AG08395 (cell line): ENCODE measurements around the gene KRTAP2-4.
"Not testable (repeated sequence)": the region's sequence is repeated elsewhere in the genome, so short reads cannot be mapped to it uniquely, and the experiment has no call there.

Experiments used
- DNase-seq: peaks from one replicate; pipeline ENCODE4 v3.0.0; 2012; ENCODE audit warnings: mixed read lengths, low spot score

KRTAP2-4 gene

DNA sequence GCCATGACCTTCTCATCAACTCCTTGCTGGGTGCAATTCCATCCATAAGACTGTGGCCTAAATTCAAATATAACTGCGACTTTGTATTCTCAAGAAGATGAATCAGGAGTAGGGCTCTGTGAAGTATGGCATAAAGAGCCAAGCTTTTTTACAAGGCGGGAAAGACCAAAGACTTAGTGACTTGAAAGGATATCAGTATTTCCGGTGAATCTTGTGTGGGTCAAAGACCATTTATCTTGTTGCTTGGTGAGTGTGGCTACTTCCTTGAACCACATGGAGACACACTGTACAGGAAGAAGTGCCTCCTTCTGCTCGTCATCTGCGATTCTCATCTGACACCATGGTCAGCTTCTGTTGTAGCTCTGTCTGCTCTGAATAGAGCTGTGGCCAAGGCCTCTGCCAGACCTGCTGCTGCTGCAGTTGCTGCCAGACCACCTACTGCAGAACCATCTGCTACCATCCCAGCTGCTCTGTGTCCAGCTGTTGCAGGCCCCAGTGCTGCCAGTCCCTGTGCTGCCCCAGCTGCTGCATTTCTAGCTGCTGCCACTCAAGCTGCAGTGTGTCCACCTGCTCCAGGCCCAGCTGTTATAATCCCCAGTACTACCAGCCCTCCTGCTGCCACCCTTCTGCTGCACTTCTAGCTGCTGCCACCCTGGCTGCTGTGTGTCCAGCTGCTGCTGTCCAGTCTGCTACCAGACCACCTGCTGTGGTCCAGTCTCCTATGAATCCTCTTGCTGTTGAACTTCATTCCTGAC lies 6.1 kb upstream of the KRTAP2-4 start:
- no peak for DNase-seq

DNA sequence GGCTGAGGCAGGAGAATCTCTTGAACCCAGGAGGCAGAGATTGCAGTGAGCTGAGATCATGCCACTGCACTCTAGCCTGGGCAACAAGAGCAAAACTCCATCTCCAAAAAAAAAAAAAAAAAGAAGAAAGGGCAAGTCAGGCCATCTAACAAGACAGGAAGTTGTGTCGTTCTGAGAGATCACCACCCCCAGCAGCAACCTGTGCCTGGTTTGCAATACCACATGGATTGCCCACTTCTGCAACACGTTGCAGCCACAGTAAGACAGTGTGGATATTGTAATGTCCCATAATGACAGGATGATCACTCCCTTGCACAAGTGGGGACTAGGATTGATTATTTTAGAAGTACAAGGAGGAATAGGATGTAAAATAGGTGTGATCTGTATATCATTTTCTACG lies 3.4 kb upstream of the KRTAP2-4 start:
- no peak for DNase-seq

DNA sequence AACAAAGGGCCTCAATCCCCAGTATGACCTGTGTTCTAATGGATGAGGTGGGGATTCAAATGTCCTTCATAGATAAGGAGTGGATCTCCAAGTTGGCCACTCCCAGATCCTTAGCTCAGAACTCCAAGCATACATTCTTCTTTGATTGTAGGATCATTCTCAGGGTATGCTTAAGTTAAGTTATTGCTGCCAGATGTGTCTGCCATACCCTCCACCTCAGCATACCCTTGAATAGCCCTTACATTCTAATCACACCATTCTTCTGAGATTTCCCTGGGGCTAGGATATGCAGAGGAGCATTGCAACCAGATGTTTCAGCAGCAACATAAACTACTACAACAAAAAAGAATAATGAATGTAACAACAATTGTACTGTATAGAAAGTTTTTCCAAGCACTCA lies 1.6 kb upstream of the KRTAP2-4 start:
- no peak for DNase-seq

GRCh38 chr17:41065016-41065689 lies 526 bp downstream of the KRTAP2-4 start:
- not testable (repeated sequence) for DNase-seq

- DNase-seq, result no peak
Measured at GRCh38 chr17:41064301-41064700, 1.4 kb downstream of the KRTAP2-4 start.

DNA sequence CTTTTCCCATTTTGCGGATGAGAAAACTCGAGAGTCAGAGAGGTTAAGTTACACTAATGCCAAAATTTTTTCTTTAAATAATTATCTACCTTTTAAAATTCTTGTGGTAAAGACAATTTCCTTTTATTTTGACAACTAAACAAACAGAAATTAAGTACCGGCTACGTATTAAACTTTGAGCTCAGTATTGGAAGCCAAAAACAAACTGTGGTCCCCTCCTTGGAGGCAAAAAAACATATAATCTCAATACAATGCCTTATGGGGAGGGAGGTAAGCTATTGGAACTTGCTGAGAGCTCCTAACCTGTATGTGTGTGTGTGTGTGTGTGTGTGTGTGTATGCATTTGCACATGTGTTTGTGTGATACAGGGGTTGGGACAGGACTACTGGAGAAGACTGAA lies 2.2 kb downstream of the KRTAP2-4 start:
- DNase-seq, result no peak

DNA sequence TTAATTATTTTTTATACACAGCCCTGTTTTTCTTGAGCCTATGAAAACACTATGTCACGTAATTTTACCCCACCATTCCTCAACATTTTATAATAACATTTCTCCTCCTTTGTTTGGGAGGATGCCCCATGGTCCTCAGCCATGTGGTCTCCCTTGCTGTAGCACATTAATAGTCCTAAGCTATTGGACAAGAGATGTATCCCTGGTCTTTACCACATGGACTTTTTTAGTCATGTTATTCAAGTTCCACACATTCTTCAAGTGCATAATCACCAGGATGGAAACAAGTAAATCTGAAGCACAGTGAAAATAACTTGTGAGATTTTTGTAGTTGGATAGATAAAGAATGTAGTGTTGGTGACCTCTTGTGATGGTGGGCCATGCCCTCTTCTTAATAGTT lies 3.7 kb downstream of the KRTAP2-4 start:
- DNase-seq, result peak; percentile 81

DNA sequence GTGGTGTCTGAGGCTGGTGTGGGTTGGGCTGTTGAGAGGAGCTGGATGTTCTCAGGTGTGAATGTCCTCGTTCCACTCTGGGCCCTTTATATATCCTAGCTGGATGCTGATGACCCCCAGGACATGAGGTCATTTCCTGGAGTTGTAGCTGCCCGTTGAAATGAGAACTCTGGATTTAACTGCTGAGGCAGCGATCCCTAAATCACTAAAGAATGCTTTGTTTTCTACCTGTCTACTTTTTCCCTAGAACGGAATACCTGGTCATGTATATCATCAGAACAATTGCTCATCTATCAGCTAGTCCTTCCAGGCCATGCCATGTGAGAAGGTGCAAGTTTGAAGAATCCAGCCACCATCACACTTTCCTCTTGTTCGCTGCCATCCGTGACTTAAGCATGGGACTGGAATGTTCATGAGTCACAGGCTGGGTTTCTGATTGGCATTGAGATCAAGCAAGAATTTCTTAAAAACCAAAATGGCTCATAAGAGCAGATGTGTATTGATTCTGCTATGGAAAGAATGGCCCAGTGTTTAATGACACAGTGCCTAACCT lies 5.6 kb downstream of the KRTAP2-4 start, which contains the start of gene KRTAP2-3:
TSS of gene KRTAP2-3 (minus strand) at position 63 of the 553 bp plus-strand sequence. CDS start 64 bp downstream, outside the sequence.
- DNase-seq, result peak; percentile 75

- peak; percentile 68 for DNase-seq
Measured at GRCh38 chr17:41059276-41060051, 6.2 kb downstream of the KRTAP2-4 start.

- DNase-seq, result no peak
Measured at GRCh38 chr17:41058741-41059140, 6.9 kb downstream of the KRTAP2-4 start.

DNA sequence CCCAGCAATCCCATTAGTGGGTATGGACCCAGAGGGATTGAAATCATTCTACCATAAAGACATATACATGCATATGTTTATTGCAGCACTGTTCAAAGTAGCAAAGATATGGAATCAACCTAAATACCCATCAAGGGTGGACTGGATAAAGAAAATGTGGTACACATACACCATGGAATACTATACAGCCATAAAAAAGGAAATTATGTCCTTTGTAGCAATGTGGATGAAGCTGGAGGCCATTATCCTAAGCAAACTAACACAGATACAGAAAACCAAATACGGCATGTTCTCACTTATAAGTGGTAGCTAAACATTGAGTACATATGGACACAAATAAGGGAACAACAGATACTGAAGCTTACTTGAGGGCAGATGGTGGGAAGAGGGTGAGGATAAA lies 8.1 kb downstream of the KRTAP2-4 start:
- DNase-seq, result no peak

DNA sequence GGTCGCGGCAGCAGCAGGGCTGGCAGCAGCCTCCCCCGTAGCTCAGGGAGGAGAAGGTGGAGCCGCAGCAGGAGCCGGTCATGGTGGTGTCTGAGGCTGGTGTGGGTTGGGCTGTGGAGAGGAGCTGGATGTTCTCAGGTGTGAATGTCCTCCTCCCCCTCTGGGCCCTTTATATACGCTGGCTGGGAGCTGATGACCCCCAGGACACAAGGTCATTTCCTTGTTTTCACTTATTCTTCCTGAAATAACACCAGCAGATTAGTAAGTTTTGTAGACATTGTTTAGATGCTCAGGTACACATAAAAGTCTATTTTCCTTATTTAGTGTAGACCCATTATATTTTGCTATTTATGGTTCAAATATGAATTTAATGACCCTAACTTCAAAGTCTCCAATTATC lies 10.5 kb downstream of the KRTAP2-4 start, which contains the start of gene KRTAP2-2:
TSS of gene KRTAP2-2 (minus strand) at position 101 of the 400 bp plus-strand sequence. CDS start at position 82, 19 bp downstream.
- not testable (repeated sequence) for DNase-seq

GRCh38 chr17:41054556-41054955 lies 11.1 kb downstream of the KRTAP2-4 start:
- not testable (repeated sequence) for DNase-seq

- no peak for DNase-seq
Measured at GRCh38 chr17:41054025-41054424, 11.7 kb downstream of the KRTAP2-4 start.

- no peak for DNase-seq
Measured at GRCh38 chr17:41052566-41052965, 13.1 kb downstream of the KRTAP2-4 start.

GRCh38 chr17:41049110-41049509 lies 16.6 kb downstream of the KRTAP2-4 start:
- DNase-seq, result peak; percentile 69

DNA sequence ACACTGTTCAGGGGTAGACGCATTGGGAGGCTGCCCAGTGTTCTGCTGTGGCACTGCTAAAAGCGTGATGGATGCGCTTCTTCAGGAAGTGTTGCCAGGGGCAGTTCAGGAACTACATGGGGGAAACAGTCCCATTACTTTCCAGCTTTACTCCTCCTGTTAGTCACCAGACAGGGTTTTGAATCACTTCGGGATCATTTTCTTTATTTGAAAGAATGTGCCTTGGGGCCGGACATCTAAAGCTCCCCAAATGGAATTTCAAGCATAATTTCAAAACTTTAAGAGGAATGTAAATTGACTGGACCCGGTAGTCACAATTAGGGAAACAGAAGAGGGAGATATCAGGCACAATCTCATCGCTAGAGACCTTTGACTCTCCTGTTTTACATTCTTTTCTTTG lies 17.2 kb downstream of the KRTAP2-4 start:
- DNase-seq, result peak; percentile 74

DNA sequence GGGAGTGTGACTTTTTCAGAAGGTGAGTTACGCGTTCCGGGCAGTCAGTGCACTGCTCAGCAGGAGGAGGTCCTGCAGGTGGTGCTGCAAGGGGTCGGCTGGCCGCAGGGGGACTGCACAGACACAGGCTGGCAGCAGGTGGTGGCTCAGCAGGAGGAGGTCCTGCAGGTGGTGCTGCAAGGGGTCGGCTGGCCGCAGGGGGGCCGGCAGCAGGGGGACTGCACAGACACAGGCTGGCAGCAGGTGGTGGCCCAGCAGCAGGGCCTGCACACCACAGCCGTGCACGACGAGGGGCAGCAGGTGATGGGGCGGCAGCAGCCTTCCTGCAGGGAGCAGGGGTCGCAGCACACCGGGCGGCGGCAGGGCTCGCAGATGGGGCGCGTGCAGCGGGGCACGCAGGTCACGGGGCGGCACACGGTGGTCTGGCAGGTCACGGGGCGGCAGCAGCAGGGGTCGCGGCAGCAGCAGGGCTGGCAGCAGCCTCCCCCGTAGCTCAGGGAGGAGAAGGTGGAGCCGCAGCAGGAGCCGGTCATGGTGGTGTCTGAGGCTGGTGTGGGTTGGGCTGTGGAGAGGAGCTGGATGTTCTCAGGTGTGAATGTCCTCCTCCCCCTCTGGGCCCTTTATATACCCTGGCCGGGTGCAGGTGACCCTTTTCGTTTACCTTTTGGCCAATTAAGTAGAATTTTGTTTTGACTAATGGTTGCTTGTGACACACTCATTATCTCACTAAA lies 18.8 kb downstream of the KRTAP2-4 start, which contains the start of gene KRTAP2-1:
TSS of gene KRTAP2-1 (minus strand) at position 582 of the 731 bp plus-strand sequence. CDS start at position 533, 49 bp downstream.
- not testable (repeated sequence) for DNase-seq

- no peak for DNase-seq
Measured at GRCh38 chr17:41042953-41043352, 22.7 kb downstream of the KRTAP2-4 start.

GRCh38 chr17:41040783-41041571 lies 24.7 kb downstream of the KRTAP2-4 start, which contains the start of gene KRTAP1-1:
Gene KRTAP1-1, minus strand, starts transcription at chr17:41041450. Its CDS starts 53 bp downstream, at chr17:41041397.
- peak; percentile 48 for DNase-seq
